ENCODE measurements around the gene IGF2. TPM values are rescaled to one million over a fixed set of nuclear protein-coding genes. Genes with fewer than 3 reads are reported as not detected.

The IGF2 gene
- total and polyA plus RNA-seq, 10 of the 15 experiments (the other 5 are each of a cell fraction or from before 2014, with no cell fraction given) = 0.41 TPM; not detected in 9

DNA sequence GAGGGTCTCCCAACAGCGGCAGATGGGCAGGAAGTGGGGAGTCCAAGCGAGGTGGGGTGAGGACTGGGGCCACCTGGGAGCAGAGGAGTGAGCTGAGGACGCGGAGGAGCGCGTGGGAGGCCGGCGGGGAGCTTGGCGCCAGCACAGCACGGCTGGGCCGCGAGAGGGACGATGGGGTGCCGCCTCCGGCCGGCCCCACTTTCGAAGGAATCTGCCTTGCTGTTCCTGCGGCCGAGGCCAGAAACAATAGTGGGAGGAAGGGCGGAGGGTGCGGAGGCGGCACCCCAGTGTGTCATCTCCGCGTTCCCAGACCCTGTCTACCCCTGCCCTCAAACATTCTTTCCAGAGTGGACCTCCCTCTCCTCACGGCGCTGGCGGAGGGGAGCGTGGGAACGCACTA is 16.3 kb upstream of the IGF2 start:
- H3K36me3 ChIP-seq (ENCODE audit: control insufficient read depth in 2 of 2, insufficient read depth in 2 of 2, low read length in 1 of 2) = no peaks in the 10 kb centered on the region
- H3K27ac ChIP-seq (ENCODE audit: control insufficient read depth, insufficient read depth) = no peak overlapping the region
- H3K4me3 ChIP-seq = no peak overlapping the region
- intact Hi-C loops (cut with micrococcal nuclease; ENCODE audit: unreplicated experiment) = no loop called here
- POLR2A ChIA-PET = no interaction called here
- DNase-seq (ENCODE audit: low read depth, low spot score) (no peak), FAIRE-seq (no peak), ATAC-seq (no peak)
- TF ChIP-seq, protein P1, sequence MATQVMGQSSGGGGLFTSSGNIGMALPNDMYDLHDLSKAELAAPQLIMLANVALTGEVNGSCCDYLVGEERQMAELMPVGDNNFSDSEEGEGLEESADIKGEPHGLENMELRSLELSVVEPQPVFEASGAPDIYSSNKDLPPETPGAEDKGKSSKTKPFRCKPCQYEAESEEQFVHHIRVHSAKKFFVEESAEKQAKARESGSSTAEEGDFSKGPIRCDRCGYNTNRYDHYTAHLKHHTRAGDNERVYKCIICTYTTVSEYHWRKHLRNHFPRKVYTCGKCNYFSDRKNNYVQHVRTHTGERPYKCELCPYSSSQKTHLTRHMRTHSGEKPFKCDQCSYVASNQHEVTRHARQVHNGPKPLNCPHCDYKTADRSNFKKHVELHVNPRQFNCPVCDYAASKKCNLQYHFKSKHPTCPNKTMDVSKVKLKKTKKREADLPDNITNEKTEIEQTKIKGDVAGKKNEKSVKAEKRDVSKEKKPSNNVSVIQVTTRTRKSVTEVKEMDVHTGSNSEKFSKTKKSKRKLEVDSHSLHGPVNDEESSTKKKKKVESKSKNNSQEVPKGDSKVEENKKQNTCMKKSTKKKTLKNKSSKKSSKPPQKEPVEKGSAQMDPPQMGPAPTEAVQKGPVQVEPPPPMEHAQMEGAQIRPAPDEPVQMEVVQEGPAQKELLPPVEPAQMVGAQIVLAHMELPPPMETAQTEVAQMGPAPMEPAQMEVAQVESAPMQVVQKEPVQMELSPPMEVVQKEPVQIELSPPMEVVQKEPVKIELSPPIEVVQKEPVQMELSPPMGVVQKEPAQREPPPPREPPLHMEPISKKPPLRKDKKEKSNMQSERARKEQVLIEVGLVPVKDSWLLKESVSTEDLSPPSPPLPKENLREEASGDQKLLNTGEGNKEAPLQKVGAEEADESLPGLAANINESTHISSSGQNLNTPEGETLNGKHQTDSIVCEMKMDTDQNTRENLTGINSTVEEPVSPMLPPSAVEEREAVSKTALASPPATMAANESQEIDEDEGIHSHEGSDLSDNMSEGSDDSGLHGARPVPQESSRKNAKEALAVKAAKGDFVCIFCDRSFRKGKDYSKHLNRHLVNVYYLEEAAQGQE (IDR thresholded peaks at IDR 0.05; ENCODE audit: low read depth, low read length) = no peak
- TF ChIP-seq, protein P2, sequence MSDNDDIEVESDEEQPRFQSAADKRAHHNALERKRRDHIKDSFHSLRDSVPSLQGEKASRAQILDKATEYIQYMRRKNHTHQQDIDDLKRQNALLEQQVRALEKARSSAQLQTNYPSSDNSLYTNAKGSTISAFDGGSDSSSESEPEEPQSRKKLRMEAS (IDR thresholded peaks at IDR 0.05; ENCODE audit: low read depth, low read length) = no peak
- TF ChIP-seq, protein P3, sequence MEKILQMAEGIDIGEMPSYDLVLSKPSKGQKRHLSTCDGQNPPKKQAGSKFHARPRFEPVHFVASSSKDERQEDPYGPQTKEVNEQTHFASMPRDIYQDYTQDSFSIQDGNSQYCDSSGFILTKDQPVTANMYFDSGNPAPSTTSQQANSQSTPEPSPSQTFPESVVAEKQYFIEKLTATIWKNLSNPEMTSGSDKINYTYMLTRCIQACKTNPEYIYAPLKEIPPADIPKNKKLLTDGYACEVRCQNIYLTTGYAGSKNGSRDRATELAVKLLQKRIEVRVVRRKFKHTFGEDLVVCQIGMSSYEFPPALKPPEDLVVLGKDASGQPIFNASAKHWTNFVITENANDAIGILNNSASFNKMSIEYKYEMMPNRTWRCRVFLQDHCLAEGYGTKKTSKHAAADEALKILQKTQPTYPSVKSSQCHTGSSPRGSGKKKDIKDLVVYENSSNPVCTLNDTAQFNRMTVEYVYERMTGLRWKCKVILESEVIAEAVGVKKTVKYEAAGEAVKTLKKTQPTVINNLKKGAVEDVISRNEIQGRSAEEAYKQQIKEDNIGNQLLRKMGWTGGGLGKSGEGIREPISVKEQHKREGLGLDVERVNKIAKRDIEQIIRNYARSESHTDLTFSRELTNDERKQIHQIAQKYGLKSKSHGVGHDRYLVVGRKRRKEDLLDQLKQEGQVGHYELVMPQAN (conservative IDR thresholded peaks at IDR 0.05) = no peak
- TF ChIP-seq CEBPB (IDR thresholded peaks at IDR 0.05; ENCODE audit: borderline replicate concordance in 1 of 2, low read depth in 2 of 2, low read length in 2 of 2) (no peak), CUX1 (IDR thresholded peaks at IDR 0.05; ENCODE audit: insufficient replicate concordance, low read depth, low read length) (no peak), SIN3A (IDR thresholded peaks at IDR 0.05; ENCODE audit: low read depth, low read length) (no peak), CHD1 (IDR thresholded peaks at IDR 0.05; ENCODE audit: low read depth, low read length) (no peak), ZNF384 (IDR thresholded peaks at IDR 0.05; ENCODE audit: borderline replicate concordance, low read depth, low read length) (no peak), NR2C1 (IDR thresholded peaks at IDR 0.05) (no peak), SUZ12 (IDR thresholded peaks at IDR 0.05; ENCODE audit: unreplicated experiment) (no peak)
- TF ChIP-seq, protein P4, sequence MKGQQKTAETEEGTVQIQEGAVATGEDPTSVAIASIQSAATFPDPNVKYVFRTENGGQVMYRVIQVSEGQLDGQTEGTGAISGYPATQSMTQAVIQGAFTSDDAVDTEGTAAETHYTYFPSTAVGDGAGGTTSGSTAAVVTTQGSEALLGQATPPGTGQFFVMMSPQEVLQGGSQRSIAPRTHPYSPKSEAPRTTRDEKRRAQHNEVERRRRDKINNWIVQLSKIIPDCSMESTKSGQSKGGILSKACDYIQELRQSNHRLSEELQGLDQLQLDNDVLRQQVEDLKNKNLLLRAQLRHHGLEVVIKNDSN (IDR thresholded peaks at IDR 0.05; ENCODE audit: borderline replicate concordance, extremely low read length, insufficient read depth, low read depth, low read length) = no peak
- CTCF ChIA-PET = interaction anchor here (1.3 to 7.8 kb wide), 3 partner anchors 118 to 322 kb away, joined by 3 to 180 read pairs (median 5); no protein-coding TSS in a partner anchor
- H3K27me3 ChIP-seq (replicated peaks in 1 of 2; ENCODE audit: control insufficient read depth in 2 of 2, insufficient read depth in 2 of 2, low read length in 1 of 2) = no peaks in the 10 kb centered on the region
- no TSS peak for BruUV-seq (replicated peaks)
- SMC1A ChIA-PET (ENCODE audit: uncharacterized antibody, unreplicated experiment) = no interaction called here
- in situ Hi-C loops (cut with MboI) = no loop called here
- no peaks in the 10 kb centered on the region for H3K9me3 ChIP-seq (replicated peaks; ENCODE audit: control insufficient read depth, insufficient read depth, low read length)
- H3K79me2 ChIP-seq (ENCODE audit: control insufficient read depth, insufficient read depth, low read length) = no peaks in the 10 kb centered on the region
- no peaks in the 10 kb centered on the region for H4K20me1 ChIP-seq (ENCODE audit: control insufficient read depth, insufficient read depth)
- no peak overlapping the region for H3K4me2 ChIP-seq (ENCODE audit: control insufficient read depth, insufficient read depth)
- RAD21 ChIA-PET (ENCODE audit: unreplicated experiment) = no interaction called here
- no peaks in the 10 kb centered on the region for H3K4me1 ChIP-seq (ENCODE audit: control insufficient read depth, insufficient read depth, low read length)
- no peak overlapping the region for H2AFZ ChIP-seq (ENCODE audit: control insufficient read depth, low read depth, low read length)
- 55% methylated on average over 28 of the region's 29 CpGs for WGBS (ENCODE audit: insufficient coverage, insufficient replicate concordance, low lambda C conversion rate, missing lambda C conversion rate)
- no peak overlapping the region for H3K9ac ChIP-seq (ENCODE audit: control insufficient read depth, insufficient read depth, low read length)

All from GM12878 (cell line).